ENCODE measurements around the gene GTF3C1.
A peak's percentile ranks its signal among the peaks of the same experiment; 100 is the strongest.

The GTF3C1 gene

GRCh38 chr16:27558932-27559331 is 9.2 kb upstream of the GTF3C1 start:
- no peak for DNase-seq (ENCODE audit: low read depth)

GRCh38 chr16:27558434-27558833 is 8.7 kb upstream of the GTF3C1 start:
- DNase-seq (ENCODE audit: low read depth), result no peak

- DNase-seq (ENCODE audit: low read depth), result no peak
These were observed 6.8 kb upstream of the GTF3C1 start for GRCh38 chr16:27556471-27556870.

GRCh38 chr16:27551036-27551435 is 1.3 kb upstream of the GTF3C1 start:
- peak; percentile 67 for DNase-seq (ENCODE audit: low read depth)

- no peak for DNase-seq (ENCODE audit: low read depth)
These were observed 838 bp upstream of the GTF3C1 start for GRCh38 chr16:27550582-27550920.

GRCh38 chr16:27549464-27549745 is 308 bp downstream of the GTF3C1 start:
- DNase-seq (ENCODE audit: low read depth), result no peak

GRCh38 chr16:27547851-27548250 is 1.9 kb downstream of the GTF3C1 start:
- DNase-seq (ENCODE audit: low read depth), result no peak

GRCh38 chr16:27547134-27547533 is 2.6 kb downstream of the GTF3C1 start:
- peak; percentile 77 for DNase-seq (ENCODE audit: low read depth)

- no peak for DNase-seq (ENCODE audit: low read depth)
These were observed 5.0 kb downstream of the GTF3C1 start for GRCh38 chr16:27544671-27545070.

GRCh38 chr16:27543801-27544200 is 5.9 kb downstream of the GTF3C1 start:
- no peak for DNase-seq (ENCODE audit: low read depth)

GRCh38 chr16:27539636-27540035 is 10.1 kb downstream of the GTF3C1 start:
- DNase-seq (ENCODE audit: low read depth), result no peak

- no peak for DNase-seq (ENCODE audit: low read depth)
These were observed 10.6 kb downstream of the GTF3C1 start for GRCh38 chr16:27539120-27539519.

- DNase-seq (ENCODE audit: low read depth), result no peak
These were observed 11.2 kb downstream of the GTF3C1 start for GRCh38 chr16:27538528-27538927.

- DNase-seq (ENCODE audit: low read depth), result no peak
These were observed 15.5 kb downstream of the GTF3C1 start for GRCh38 chr16:27534256-27534655.

- no peak for DNase-seq (ENCODE audit: low read depth)
These were observed 17.6 kb downstream of the GTF3C1 start for GRCh38 chr16:27531826-27532800.

- DNase-seq (ENCODE audit: low read depth), result no peak
These were observed 18.5 kb downstream of the GTF3C1 start for GRCh38 chr16:27531186-27531585.

- peak; percentile 88 for DNase-seq (ENCODE audit: low read depth)
These were observed 19.8 kb downstream of the GTF3C1 start for GRCh38 chr16:27529962-27530361.

GRCh38 chr16:27528294-27528693 is 21.4 kb downstream of the GTF3C1 start:
- no peak for DNase-seq (ENCODE audit: low read depth)

- DNase-seq (ENCODE audit: low read depth), result no peak
These were observed 23.5 kb downstream of the GTF3C1 start for GRCh38 chr16:27526180-27526579.

GRCh38 chr16:27522173-27522707 is 27.5 kb downstream of the GTF3C1 start:
- no peak for DNase-seq (ENCODE audit: low read depth)

- peak; percentile 44 for DNase-seq (ENCODE audit: low read depth)
These were observed 28.6 kb downstream of the GTF3C1 start for GRCh38 chr16:27520982-27521673.

- DNase-seq (ENCODE audit: low read depth), result no peak
These were observed 31.5 kb downstream of the GTF3C1 start for GRCh38 chr16:27518226-27518625.

- DNase-seq (ENCODE audit: low read depth), result no peak
These were observed 32.0 kb downstream of the GTF3C1 start for GRCh38 chr16:27517664-27518063.
